H1 (cell line): ENCODE results near the gene GRM7. TPM values are rescaled to one million over a fixed set of nuclear protein-coding genes. Genes with fewer than 3 reads are reported as not detected.

ENCODE experiments used
- CTCF ChIA-PET: fragments of 300-600 bp; sonication (Branson Sonifier 250); formaldehyde crosslinking; loops from one replicate; lab custom pipeline; 2021; ENCODE audit not compliant: partially characterized antibody; lab: Charles Lee
- POLR2A ChIA-PET: fragments of 300-600 bp; sonication (Branson Sonifier 250); formaldehyde crosslinking; loops from one replicate; lab custom pipeline; 2021; ENCODE audit warnings: inconsistent platforms; ENCODE audit not compliant: partially characterized antibody; lab: Charles Lee
- DNase-seq, 2 experiments: peaks; one replicate each; pipeline versions ENCODE4 v3.0.0 to v3.0.0-alpha.2; 2010 to 2022; ENCODE audit warnings: low spot score in 2 of 2, low read depth in 1 of 2, mixed read lengths in 1 of 2
- FAIRE-seq: peaks from 2 replicates; lab custom pipeline; 2011; peaks lifted over from hg19 to GRCh38; lab: Jason Lieb, UNC
- H2AFZ ChIP-seq: 2 replicates; pipeline ENCODE4 v1.8.1; 2012; ENCODE audit warnings: low read length, inconsistent platforms
- H2AK5ac ChIP-seq: 2 replicates; pipeline ENCODE4 v1.6.1; 2013; ENCODE audit warnings: low read depth, low read length
- H2BK120ac ChIP-seq: replicated peaks from 2 replicates; pipeline ENCODE3; 2013; ENCODE audit warnings: low read depth, low read length, inconsistent platforms
- H2BK12ac ChIP-seq: 2 replicates; pipeline ENCODE4 v1.6.1; 2013; ENCODE audit warnings: low read depth, low read length
- H2BK15ac ChIP-seq: 2 replicates; pipeline ENCODE4 v1.6.1; 2013; ENCODE audit warnings: low read length
- H2BK20ac ChIP-seq: 2 replicates; pipeline ENCODE4 v1.6.1; 2013; ENCODE audit warnings: low read length
- H2BK5ac ChIP-seq: 2 replicates; pipeline ENCODE4 v1.6.1; 2013; ENCODE audit warnings: low read depth, low read length
- H3K14ac ChIP-seq: 2 replicates; pipeline ENCODE4 v1.6.1; 2013; ENCODE audit warnings: inconsistent platforms; ENCODE audit not compliant: insufficient read length
- H3K18ac ChIP-seq: 2 replicates; pipeline ENCODE4 v1.6.1; 2013; ENCODE audit warnings: low read length; ENCODE audit errors: extremely low read depth
- H3K23ac ChIP-seq: 2 replicates; pipeline ENCODE4 v1.6.1; 2013; ENCODE audit warnings: inconsistent platforms; ENCODE audit not compliant: insufficient read length
- H3K23me2 ChIP-seq: 2 replicates; pipeline ENCODE4 v1.6.1; 2013; ENCODE audit warnings: low read depth, low read length
- H3K27ac ChIP-seq: 2 replicates; pipeline ENCODE4 v1.6.1; 2011; ENCODE audit warnings: low read depth, low read length, inconsistent platforms
- H3K27me3 ChIP-seq, 4 experiments: replicated peaks in 1 of 4; 1 replicate in 1 of 4; 2 replicates in 3 of 4; pipeline versions ENCODE4 v1.6.1 to v1.8.1; 2011 to 2013; ENCODE audit warnings: low read length in 3 of 4, mild to moderate bottlenecking in 3 of 4, inconsistent platforms in 2 of 4, mixed read lengths in 2 of 4, moderate library complexity in 1 of 4; ENCODE audit not compliant: control insufficient read depth in 3 of 4, insufficient read depth in 3 of 4; ENCODE audit errors: extremely low read depth in 1 of 4
- H3K36me3 ChIP-seq, 4 experiments: 2 replicates each; pipeline versions ENCODE4 v1.6.1 to v1.8.1; 2011 to 2013; ENCODE audit warnings: mild to moderate bottlenecking in 4 of 4, low read length in 3 of 4, moderate library complexity in 2 of 4, control low read depth in 1 of 4, inconsistent platforms in 1 of 4; ENCODE audit not compliant: insufficient read depth in 4 of 4, control insufficient read depth in 2 of 4
- H3K4ac ChIP-seq: replicated peaks from 2 replicates; pipeline ENCODE3; 2013; ENCODE audit warnings: low read length, low read depth, mixed read lengths, inconsistent platforms; ENCODE audit not compliant: insufficient read length
- H3K4me1 ChIP-seq, 4 experiments: replicated peaks in 1 of 4; 1 replicate in 1 of 4; 2 replicates in 3 of 4; pipeline versions ENCODE4 v1.6.1 to v1.8.1; 2011 to 2013; ENCODE audit warnings: low read length in 3 of 4, inconsistent platforms in 2 of 4, mixed read lengths in 1 of 4; ENCODE audit not compliant: insufficient read depth in 4 of 4, control insufficient read depth in 3 of 4
- H3K4me2 ChIP-seq, 2 experiments: 2 replicates each; pipeline versions ENCODE4 v1.6.1 to v1.8.1; 2011 to 2013; ENCODE audit warnings: low read depth in 2 of 2, low read length in 2 of 2, control low read depth in 1 of 2, inconsistent platforms in 1 of 2, mild to moderate bottlenecking in 1 of 2; ENCODE audit not compliant: insufficient read depth in 1 of 2
- H3K4me3 ChIP-seq, 4 experiments: fragments of 200-600, 300-600 bp in 1 of 4; sonication (generic), shearing (Covaris generic), sonication (Bioruptor Twin) in 1 of 4; 2 replicates each; pipeline versions ENCODE4 v1.5.1 to v1.8.1; 2011 to 2016; ENCODE audit warnings: low read length in 4 of 4, low read depth in 3 of 4, control low read depth in 2 of 4, inconsistent platforms in 2 of 4, mild to moderate bottlenecking in 2 of 4, mixed read lengths in 1 of 4, moderate library complexity in 1 of 4; ENCODE audit not compliant: insufficient read depth in 2 of 4; ENCODE audit errors: extremely low read depth in 1 of 4
- H3K56ac ChIP-seq: replicated peaks from 2 replicates; pipeline ENCODE3; 2013; ENCODE audit warnings: low read depth, mild to moderate bottlenecking, mixed read lengths, low read length, inconsistent platforms; ENCODE audit not compliant: insufficient read length
- H3K79me1 ChIP-seq: 2 replicates; pipeline ENCODE4 v1.6.1; 2013; ENCODE audit warnings: low read depth, low read length, control low read depth
- H3K79me2 ChIP-seq, 2 experiments: 2 replicates each; pipeline versions ENCODE4 v1.6.1 to v1.8.1; 2012 to 2013; ENCODE audit warnings: low read length in 2 of 2, mild to moderate bottlenecking in 2 of 2, inconsistent platforms in 1 of 2; ENCODE audit not compliant: insufficient read depth in 2 of 2, control insufficient read depth in 1 of 2
- H3K9ac ChIP-seq, 4 experiments: replicated peaks in 1 of 4; 1 replicate in 1 of 4; 2 replicates in 3 of 4; pipeline versions ENCODE4 v1.6.1 to v1.8.1; 2011 to 2013; ENCODE audit warnings: low read depth in 3 of 4, low read length in 3 of 4, control low read depth in 2 of 4, mild to moderate bottlenecking in 2 of 4, moderate library complexity in 2 of 4, inconsistent platforms in 1 of 4; ENCODE audit errors: extremely low read depth in 1 of 4
- H3K9me3 ChIP-seq, 2 experiments: 2 replicates each; pipeline versions ENCODE4 v1.6.1 to v1.8.1; 2012 to 2013; ENCODE audit warnings: mild to moderate bottlenecking in 2 of 2, moderate library complexity in 2 of 2, control low read depth in 1 of 2, inconsistent platforms in 1 of 2, low read depth in 1 of 2, low read length in 1 of 2, mixed read lengths in 1 of 2; ENCODE audit not compliant: insufficient read depth in 2 of 2
- H4K20me1 ChIP-seq, 2 experiments: replicated peaks in 1 of 2; 2 replicates each; pipeline versions ENCODE3 to v1.8.1; 2011 to 2013; ENCODE audit warnings: inconsistent platforms in 2 of 2, low read length in 2 of 2, mild to moderate bottlenecking in 1 of 2; ENCODE audit not compliant: insufficient read depth in 2 of 2, control insufficient read depth in 1 of 2
- H4K5ac ChIP-seq: 2 replicates; pipeline ENCODE4 v1.6.1; 2013; ENCODE audit warnings: low read length, low read depth, mixed read lengths, inconsistent platforms; ENCODE audit not compliant: insufficient read length
- H4K8ac ChIP-seq: 2 replicates; pipeline ENCODE4 v1.8.0; 2013; ENCODE audit warnings: mild to moderate bottlenecking, moderate library complexity, low read length, inconsistent platforms; ENCODE audit not compliant: insufficient read depth; ENCODE audit errors: extremely low read depth
- H4K91ac ChIP-seq: replicated peaks from 2 replicates; pipeline ENCODE3; 2013; ENCODE audit warnings: low read length, mixed read lengths, inconsistent platforms; ENCODE audit not compliant: insufficient read length
- ASH2L ChIP-seq: fragments of 200-600, 300-600 bp; sonication (generic); IDR thresholded peaks from one replicate; pipeline ENCODE4 v1.7.1; 2017; ENCODE audit warnings: low read length
- CBX8 ChIP-seq: fragments of 300-800, 300-1000 bp; sonication (generic); IDR thresholded peaks from 2 replicates; pipeline ENCODE4 v1.7.1; 2016; ENCODE audit warnings: low read depth, low read length, borderline replicate concordance
- CREB1 ChIP-seq: IDR thresholded peaks from 2 replicates; pipeline ENCODE4 v1.6.1; 2012; ENCODE audit warnings: inconsistent platforms
- CTBP2 ChIP-seq: IDR thresholded peaks from 2 replicates; pipeline ENCODE4 v1.7.0; 2011; ENCODE audit warnings: borderline replicate concordance, mild to moderate bottlenecking, moderate library complexity, mixed read lengths, low read length; ENCODE audit not compliant: insufficient read depth, insufficient read length
- JUN ChIP-seq: IDR thresholded peaks from 2 replicates; pipeline ENCODE4 v1.6.1; 2011; ENCODE audit warnings: low read depth, mild to moderate bottlenecking, improper control_type of control experiment, low read length
- RAD21 ChIP-seq, 2 experiments: IDR thresholded peaks in 1 of 2; conservative IDR thresholded peaks in 1 of 2; 2 replicates each; pipeline ENCODE4 v1.6.1; 2011; ENCODE audit warnings: low read depth in 2 of 2, low read length in 2 of 2, improper control_type of control experiment in 1 of 2, inconsistent platforms in 1 of 2, mild to moderate bottlenecking in 1 of 2, moderate library complexity in 1 of 2
- RBBP5 ChIP-seq: IDR thresholded peaks from 2 replicates; pipeline ENCODE4 v1.7.1; 2012; ENCODE audit warnings: low read depth, mild to moderate bottlenecking, inconsistent platforms, low read length, moderate library complexity, borderline replicate concordance
- SAP30 ChIP-seq: fragments of 300-600 bp; sonication (generic); IDR thresholded peaks from 2 replicates; pipeline ENCODE4 v1.7.1; 2012; ENCODE audit warnings: low read length, moderate library complexity, mild to moderate bottlenecking, inconsistent platforms; ENCODE audit not compliant: insufficient read depth, insufficient replicate concordance
- SP1 ChIP-seq: IDR thresholded peaks from 2 replicates; pipeline ENCODE4 v1.6.1; 2011; ENCODE audit warnings: low read depth, low read length
- SP4 ChIP-seq: IDR thresholded peaks from 2 replicates; pipeline ENCODE4 v1.6.1; 2012; ENCODE audit warnings: low read length, inconsistent platforms
- TAF1 ChIP-seq: IDR thresholded peaks from 2 replicates; pipeline ENCODE4 v1.6.1; 2011; ENCODE audit warnings: mild to moderate bottlenecking, low read depth, low read length
- TAF7 ChIP-seq: optimal IDR thresholded peaks from 2 replicates; pipeline ENCODE3; 2011; ENCODE audit warnings: low read depth, mild to moderate bottlenecking, inconsistent platforms, low read length, moderate library complexity, borderline replicate concordance
- WGBS, 2 experiments: shearing (Covaris generic) in 1 of 2; methylation state at CpG; one replicate each; pipeline versions ENCODE4 v1.1.6 to v1.1.7; 2013 to 2015; ENCODE audit warnings: low lambda C conversion rate in 2 of 2, mixed read lengths in 2 of 2, inconsistent platforms in 1 of 2, low coverage in 1 of 2, missing lambda C conversion rate in 1 of 2; ENCODE audit not compliant: insufficient replicate concordance in 2 of 2, insufficient coverage in 1 of 2, insufficient read length in 1 of 2; ENCODE audit errors: extremely low coverage in 1 of 2, missing lambda C conversion rate in 1 of 2; 5-methylcytosine and 5-hydroxymethylcytosine counted together
- polyA plus RNA-seq, 7 experiments: library from polyadenylated mRNA; depleted of rRNA in 3 of 7; stranded (reverse) in 5 of 7; unstranded in 2 of 7; fragments of >200 nt in 5 of 7; fragments of 200-250 nt in 2 of 7; gene quantifications; 1 replicate in 5 of 7; 2 replicates in 1 of 7; 4 replicates in 1 of 7; pipeline versions ENCODE4 v1.2.1 to v1.2.3, GENCODE V29; 2011 to 2013; ENCODE audit warnings: missing spikeins in 2 of 7, mixed read lengths in 2 of 7
- total RNA-seq: library from RNA; stranded (reverse); fragmentation: NEBNext Ultra II Directional; extraction: Animal tissue kit (Norgen Biotek cat#: 25700); gene quantifications from 2 replicates; pipeline ENCODE4 v1.2.1, GENCODE V29; 2021

The GRM7 gene
- total and polyA plus RNA-seq, 2 of the 8 experiments (the other 6 are each of a cell fraction or from before 2014, with no cell fraction given) = 0.17 to 0.24 TPM

GRCh38 chr3:6821411-6821810, 39.5 kb upstream of the GRM7 start:
- Histone ChIP-seq H4K20me1 (no peaks in the 10 kb centered on the region), H2AK5ac (no peak overlapping the region), H3K27me3 (no peaks in the 10 kb centered on the region), H3K79me2 (no peaks in the 10 kb centered on the region), H3K23ac (no peak overlapping the region), H3K14ac (no peak overlapping the region), H3K4me3 (no peak overlapping the region), H3K9me3 (no peaks in the 10 kb centered on the region), H3K4me2 (no peak overlapping the region), H2BK120ac (no peak overlapping the region), H4K5ac (no peak overlapping the region), H3K18ac (no peak overlapping the region), H3K4me1 (no peaks in the 10 kb centered on the region), H2BK20ac (no peak overlapping the region), H2BK12ac (no peak overlapping the region), H3K79me1 (no peaks in the 10 kb centered on the region), H4K91ac (no peak overlapping the region), H2BK15ac (no peak overlapping the region), H3K23me2 (no peaks in the 10 kb centered on the region; the same call in 1 of the 2 replicates), H3K9ac (no peak overlapping the region), H3K4ac (no peak overlapping the region), H4K8ac (no peak overlapping the region), H3K36me3 (no peaks in the 10 kb centered on the region), H2AFZ (no peak overlapping the region), H3K27ac (no peak overlapping the region), H2BK5ac (no peak overlapping the region), H3K56ac (no peak overlapping the region)
- WGBS, 2 experiments = 97% methylated on average over 3 of the region's 3 CpGs; no CpG with 5 or more reads in 1 of the 2 experiments
- FAIRE-seq (no peak), DNase-seq (no peak)
- ChIA-PET POLR2A (no interaction called here), CTCF (no interaction called here)
- TF ChIP-seq ASH2L (no peak), CTBP2 (no peak), RBBP5 (no peak), SAP30 (no peak), JUN (no peak), CBX8 (no peak), CREB1 (no peak), TAF7 (no peak), SP4 (no peak), TAF1 (no peak), RAD21 (IDR thresholded peaks at IDR 0.05 in 1 of 2, conservative IDR thresholded peaks at IDR 0.05 in 1 of 2; ENCODE audit: low read depth in 2 of 2, low read length in 2 of 2) (no peak), SP1 (no peak)
